ENCODE measurements around the gene SYNE4. TPM values are rescaled to one million over a fixed set of nuclear protein-coding genes. Genes with fewer than 3 reads are reported as not detected.

The SYNE4 gene
- total RNA-seq, 1 experiment from 2014 or later = not detected

GRCh38 chr19:35995048-35995993, 13.3 kb downstream of the SYNE4 start, which contains the start of gene SDHAF1:
TSS of gene SDHAF1 (plus strand) at chr19:35995188. CDS start at chr19:35995275, 87 bp downstream.
- DNase-seq (ENCODE audit: low spot score) = peak; percentile 93
- ChIA-PET POLR2A (ENCODE audit: low non-redundant PET) (no interaction called here), CTCF (interaction anchor here (0.6 kb wide), 1 partner anchor 160 kb away, joined by 5 read pairs; no protein-coding TSS in a partner anchor)
- Histone ChIP-seq H3K27me3 (replicated peaks; ENCODE audit: insufficient read depth, low read depth, low read length, poor library complexity) (no peaks in the 10 kb centered on the region), H3K27ac (ENCODE audit: low read depth, low read length, poor library complexity, severe bottlenecking) (peak within 1 kb of the TSS; percentile 78), H3K4me3 (ENCODE audit: low read depth, low read length, poor library complexity, severe bottlenecking) (peak within 1 kb of the TSS; percentile 79), H3K36me3 (ENCODE audit: insufficient read depth, low read length, poor library complexity, severe bottlenecking) (no peaks in the 10 kb centered on the region), H3K4me1 (ENCODE audit: insufficient read depth, low read length, poor library complexity, severe bottlenecking) (peaks cover 8% of the 10 kb centered on the region), H3K9me3 (ENCODE audit: low read depth, low read length, poor library complexity, severe bottlenecking) (no peaks in the 10 kb centered on the region)
- intact Hi-C loops (cut with micrococcal nuclease; ENCODE audit: unreplicated experiment) = no loop called here
- TF ChIP-seq CTCF (conservative IDR thresholded peaks at IDR 0.05; ENCODE audit: low read depth, low read length) (no peak), EZH2 (IDR thresholded peaks at IDR 0.05; ENCODE audit: borderline replicate concordance, low read depth, low read length, poor library complexity, severe bottlenecking) (no peak)
- no TSS peak for BruUV-seq (replicated peaks)

GRCh38 chr19:35993923-35994598, 14.6 kb downstream of the SYNE4 start:
- no peak overlapping the region for H3K27ac ChIP-seq (ENCODE audit: low read depth, low read length, poor library complexity, severe bottlenecking)
- no peak for DNase-seq (ENCODE audit: low spot score)

More at GRCh38 chr19:35993923-35994598, 14.6 kb downstream of the SYNE4 start:
- ChIA-PET POLR2A (ENCODE audit: low non-redundant PET) (no interaction called here), CTCF (interaction anchor here (1.0 kb wide), 1 partner anchor 174 kb away, joined by 4 read pairs; no protein-coding TSS in a partner anchor)
- no TSS peak for BruUV-seq (replicated peaks)
- H3K27me3 ChIP-seq (replicated peaks; ENCODE audit: insufficient read depth, low read depth, low read length, poor library complexity) = no peaks in the 10 kb centered on the region
- H3K9me3 ChIP-seq (ENCODE audit: low read depth, low read length, poor library complexity, severe bottlenecking) = no peaks in the 10 kb centered on the region
- peak; percentile 33; the same call in 1 of the 2 replicates for TF ChIP-seq CTCF (conservative IDR thresholded peaks at IDR 0.05; ENCODE audit: low read depth, low read length)
- TF ChIP-seq EZH2 (IDR thresholded peaks at IDR 0.05; ENCODE audit: borderline replicate concordance, low read depth, low read length, poor library complexity, severe bottlenecking) = no peak
- H3K4me3 ChIP-seq (ENCODE audit: low read depth, low read length, poor library complexity, severe bottlenecking) = no peak overlapping the region
- intact Hi-C loops (cut with micrococcal nuclease; ENCODE audit: unreplicated experiment) = no loop called here
- H3K4me1 ChIP-seq (ENCODE audit: insufficient read depth, low read length, poor library complexity, severe bottlenecking) = peaks cover 8% of the 10 kb centered on the region
- H3K36me3 ChIP-seq (ENCODE audit: insufficient read depth, low read length, poor library complexity, severe bottlenecking) = no peaks in the 10 kb centered on the region

Measured in A673 (cell line).